ENCODE data around the gene CALML5.
A peak's percentile ranks its signal among the peaks of the same experiment; 100 is the strongest.

The CALML5 gene

DNA sequence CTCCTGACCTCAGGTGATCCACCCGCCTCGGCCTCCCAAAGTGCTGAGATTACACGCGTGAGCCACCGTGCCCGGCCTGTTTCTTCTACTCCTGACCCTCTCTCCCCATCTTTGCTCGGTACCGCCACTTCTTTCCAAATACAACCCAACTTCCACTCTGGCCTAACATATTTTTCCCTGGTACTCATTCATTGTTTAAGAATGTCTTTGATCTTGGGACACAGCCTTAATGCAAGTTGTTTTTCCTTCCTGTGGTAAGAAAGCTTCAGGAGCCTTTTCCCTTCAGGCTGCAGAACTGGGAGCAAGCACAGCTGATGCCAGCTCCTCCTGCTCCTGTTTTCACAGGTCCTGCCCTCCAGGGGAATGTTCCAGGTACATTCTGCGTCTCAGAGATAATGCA, 39.1 kb upstream of the CALML5 start:
- TF ChIP-seq, protein P1, sequence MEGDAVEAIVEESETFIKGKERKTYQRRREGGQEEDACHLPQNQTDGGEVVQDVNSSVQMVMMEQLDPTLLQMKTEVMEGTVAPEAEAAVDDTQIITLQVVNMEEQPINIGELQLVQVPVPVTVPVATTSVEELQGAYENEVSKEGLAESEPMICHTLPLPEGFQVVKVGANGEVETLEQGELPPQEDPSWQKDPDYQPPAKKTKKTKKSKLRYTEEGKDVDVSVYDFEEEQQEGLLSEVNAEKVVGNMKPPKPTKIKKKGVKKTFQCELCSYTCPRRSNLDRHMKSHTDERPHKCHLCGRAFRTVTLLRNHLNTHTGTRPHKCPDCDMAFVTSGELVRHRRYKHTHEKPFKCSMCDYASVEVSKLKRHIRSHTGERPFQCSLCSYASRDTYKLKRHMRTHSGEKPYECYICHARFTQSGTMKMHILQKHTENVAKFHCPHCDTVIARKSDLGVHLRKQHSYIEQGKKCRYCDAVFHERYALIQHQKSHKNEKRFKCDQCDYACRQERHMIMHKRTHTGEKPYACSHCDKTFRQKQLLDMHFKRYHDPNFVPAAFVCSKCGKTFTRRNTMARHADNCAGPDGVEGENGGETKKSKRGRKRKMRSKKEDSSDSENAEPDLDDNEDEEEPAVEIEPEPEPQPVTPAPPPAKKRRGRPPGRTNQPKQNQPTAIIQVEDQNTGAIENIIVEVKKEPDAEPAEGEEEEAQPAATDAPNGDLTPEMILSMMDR (conservative IDR thresholded peaks at IDR 0.05; ENCODE audit: low read depth, low read length), result no peak
- H3K4me3 ChIP-seq (ENCODE audit: low read depth, low read length), result no peak overlapping the region
- DNase-seq (ENCODE audit: low read depth), result peak; percentile 64

DNA sequence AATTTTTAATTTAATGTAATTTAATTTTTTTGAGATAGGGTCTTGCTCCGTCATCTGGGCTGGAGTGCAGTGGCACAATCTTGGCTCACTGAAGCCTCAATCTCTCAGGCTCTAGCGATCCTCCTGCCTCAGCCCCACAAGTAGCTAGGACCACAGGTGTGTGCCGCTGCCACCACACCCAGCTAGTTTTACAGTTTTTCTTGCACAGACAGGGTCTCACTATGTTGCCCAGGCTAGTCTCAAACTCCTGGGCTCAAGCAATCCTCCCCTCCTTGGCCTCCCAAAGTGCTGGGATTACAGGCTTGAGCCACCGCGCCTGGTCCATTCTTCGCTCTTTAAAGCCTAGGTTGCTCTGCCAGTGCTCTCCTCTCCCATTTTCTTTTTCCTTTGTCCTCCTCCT, 38.3 kb upstream of the CALML5 start:
- TF ChIP-seq, protein P1 (conservative IDR thresholded peaks at IDR 0.05; ENCODE audit: low read depth, low read length), result no peak
- DNase-seq (ENCODE audit: low read depth), result no peak
- no peak overlapping the region for H3K4me3 ChIP-seq (ENCODE audit: low read depth, low read length)

DNA sequence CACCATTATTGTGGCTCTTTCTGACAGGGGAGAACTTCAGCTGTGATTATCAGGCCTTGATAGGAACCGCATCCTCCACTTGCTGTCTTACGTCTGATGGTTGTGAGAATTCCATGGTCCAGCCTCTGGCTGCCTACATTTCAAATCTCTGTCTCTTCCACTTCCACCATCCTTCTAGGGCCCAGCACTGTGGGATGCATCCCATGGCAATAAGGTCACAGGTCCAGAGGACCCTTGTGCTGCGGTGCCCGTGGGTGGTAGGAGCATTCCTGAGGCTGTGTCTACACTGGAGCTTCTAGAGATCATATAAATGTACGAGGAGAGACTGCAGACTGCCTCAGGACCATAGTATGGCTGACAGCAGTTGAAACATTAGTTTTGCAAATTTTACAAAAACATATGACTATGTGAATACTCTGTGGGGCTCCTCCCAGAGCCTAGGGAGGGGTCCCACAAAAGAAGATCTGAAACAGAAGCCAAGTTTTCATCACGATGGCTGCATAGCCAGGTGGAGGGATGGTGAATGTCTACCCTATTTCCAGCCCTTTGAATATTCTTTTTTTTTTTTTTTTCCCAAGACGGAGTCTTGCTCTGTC, 37.2 kb upstream of the CALML5 start:
- no peak for DNase-seq (ENCODE audit: low read depth)
- TF ChIP-seq, protein P1 (conservative IDR thresholded peaks at IDR 0.05; ENCODE audit: low read depth, low read length), result no peak
- no peak overlapping the region for H3K4me3 ChIP-seq (ENCODE audit: low read depth, low read length)

DNA sequence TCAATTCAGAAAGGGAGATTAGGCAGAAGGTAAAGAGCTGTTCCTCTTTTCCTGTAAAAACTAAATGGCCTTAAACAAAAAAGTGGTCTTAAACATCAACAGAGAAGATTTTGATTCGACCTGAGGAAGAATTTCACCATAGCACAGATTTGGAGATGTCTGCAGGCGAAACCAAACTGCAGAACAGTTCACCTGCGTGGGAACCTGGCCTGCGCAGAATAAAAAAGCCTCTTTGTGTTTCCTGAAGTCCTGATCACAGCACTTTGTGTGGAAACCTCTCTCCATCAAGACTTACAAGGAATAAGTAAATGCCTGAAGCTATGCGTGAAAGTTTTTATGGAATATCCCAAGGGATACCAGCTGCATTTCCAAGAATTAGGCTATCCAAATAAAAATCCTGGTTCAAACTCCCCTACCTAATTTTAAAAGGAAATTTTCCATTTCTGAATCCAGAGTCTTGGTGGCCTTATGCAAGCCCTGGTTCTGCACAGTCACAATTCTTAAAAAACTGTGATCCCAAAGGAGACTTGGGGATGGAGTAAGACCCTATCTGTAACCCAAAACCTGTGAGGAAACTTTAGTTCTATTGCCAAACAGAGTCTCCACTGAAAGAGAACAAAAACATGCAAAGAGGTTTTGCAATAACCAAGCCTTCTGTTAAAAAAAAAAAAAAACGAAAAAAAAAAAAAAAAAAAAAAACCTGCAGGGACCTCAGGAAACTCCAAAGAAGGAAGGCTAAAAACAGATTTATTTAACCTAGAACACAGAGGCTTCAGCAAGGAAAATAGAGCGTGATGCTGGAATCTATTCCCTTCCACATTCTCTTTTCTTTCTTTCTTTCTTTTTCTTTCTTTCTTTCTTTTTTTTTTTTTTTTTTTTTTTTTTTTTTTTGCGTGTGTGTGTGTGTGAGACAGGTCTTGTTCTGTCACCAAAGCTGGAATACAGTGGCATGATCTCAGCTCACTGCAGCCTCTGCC, 35.8 kb upstream of the CALML5 start:
- H3K4me3 ChIP-seq (ENCODE audit: low read depth, low read length), result no peak overlapping the region
- DNase-seq (ENCODE audit: low read depth), result peak; percentile 92
- TF ChIP-seq, protein P1 (conservative IDR thresholded peaks at IDR 0.05; ENCODE audit: low read depth, low read length), result no peak

DNA sequence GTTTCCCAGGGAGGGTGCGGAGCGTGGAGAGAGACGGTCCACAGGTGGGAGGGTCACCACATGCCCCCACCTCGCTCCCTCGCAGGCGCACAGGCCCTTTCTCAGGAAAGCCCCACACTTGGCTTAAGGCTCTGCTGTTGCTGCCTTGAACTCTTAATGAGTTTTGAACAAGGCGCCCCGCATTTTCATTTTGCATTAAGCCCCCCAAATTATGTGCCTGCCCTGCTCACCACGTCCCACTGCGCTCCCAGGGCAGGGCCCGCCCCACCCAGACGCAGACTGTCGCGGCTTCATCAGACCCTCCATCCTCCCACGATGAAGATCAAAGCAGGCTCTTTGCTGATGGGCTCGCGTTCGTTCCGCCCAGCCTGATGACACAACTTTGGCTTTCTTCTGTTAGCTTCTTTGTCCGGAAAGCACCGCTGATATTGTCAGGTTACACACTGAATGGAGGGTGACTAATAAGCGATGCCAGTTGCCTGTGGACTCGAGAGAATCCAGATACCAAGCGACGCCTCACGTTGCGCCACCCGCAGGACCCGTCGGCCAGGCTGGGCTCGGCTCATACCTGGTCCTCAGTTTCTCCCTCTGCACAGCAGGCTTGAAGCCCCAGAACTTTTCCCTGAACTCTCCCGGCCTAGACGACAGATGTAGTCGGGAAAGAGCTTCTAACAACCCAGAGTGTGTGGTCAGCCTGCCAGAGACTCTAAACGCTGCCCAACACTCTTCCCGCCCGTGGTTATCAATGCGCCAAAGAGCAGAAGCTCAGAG, 34.9 kb upstream of the CALML5 start:
- DNase-seq (ENCODE audit: low read depth), result no peak
- H3K4me3 ChIP-seq (ENCODE audit: low read depth, low read length), result no peak overlapping the region
- TF ChIP-seq, protein P1 (conservative IDR thresholded peaks at IDR 0.05; ENCODE audit: low read depth, low read length), result no peak

DNA sequence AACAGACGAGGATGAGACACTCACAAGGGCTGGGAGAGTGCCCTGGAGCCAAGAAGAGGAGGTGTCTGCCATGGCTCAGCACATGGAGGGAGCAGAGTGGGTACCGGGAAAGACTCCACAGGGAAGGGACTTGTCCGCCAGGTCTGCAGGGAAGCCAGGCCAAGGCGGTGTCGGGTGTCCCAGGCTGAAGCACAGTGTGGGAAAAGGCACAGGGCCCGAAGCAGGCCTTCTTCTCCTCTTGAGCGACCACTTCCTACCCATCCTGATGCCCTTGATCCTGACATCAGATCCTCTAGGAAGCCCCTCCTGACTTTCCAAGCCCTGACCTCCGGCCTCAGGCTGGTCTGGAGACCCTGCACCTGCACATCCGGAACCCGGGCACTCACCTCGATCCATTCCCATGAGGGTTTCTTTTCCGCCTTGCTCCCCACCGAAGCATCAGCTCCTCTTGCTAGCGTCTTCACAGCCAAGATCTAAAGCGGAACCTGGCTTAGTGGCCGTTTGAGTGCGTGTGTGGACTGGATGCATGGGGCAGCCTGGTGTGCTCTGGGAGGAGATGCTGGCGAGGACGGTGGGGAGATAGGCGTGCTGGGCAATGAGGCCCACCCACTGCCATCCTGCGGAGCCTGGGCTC, 33.8 kb upstream of the CALML5 start:
- DNase-seq (ENCODE audit: low read depth), result no peak
- TF ChIP-seq, protein P1 (conservative IDR thresholded peaks at IDR 0.05; ENCODE audit: low read depth, low read length), result no peak
- no peak overlapping the region for H3K4me3 ChIP-seq (ENCODE audit: low read depth, low read length)
